Lower lobe of right lung (tissue), 2 donors: ENCODE measurements around the gene DMRTC2. TPM values are rescaled to one million over a fixed set of nuclear protein-coding genes. Genes with fewer than 3 reads are reported as not detected.
"Not testable (repeated sequence)": the region's sequence is repeated elsewhere in the genome, so short reads cannot be mapped to it uniquely, and the experiment has no call there.

Experiments
- ATAC-seq, 2 donors: fragments of 200-7000 bp; cut with Tn5 transposase; one replicate each; pipeline ENCODE4 v1.9.1; 2020 to 2022; ENCODE audit warnings: mild to moderate bottlenecking in 2 of 2, moderate library complexity in 2 of 2
- DNase-seq: peaks from one replicate; pipeline ENCODE4 v3.0.0-alpha.2; 2020
- H3K27ac ChIP-seq: fragments of 200-600 bp; one replicate; pipeline ENCODE4 v1.8.0; 2022
- H3K27me3 ChIP-seq: fragments of 200-600 bp; one replicate; pipeline ENCODE4 v1.8.0; 2022; ENCODE audit warnings: low read depth
- H3K36me3 ChIP-seq: fragments of 200-600 bp; one replicate; pipeline ENCODE4 v1.8.0; 2022; ENCODE audit warnings: mild to moderate bottlenecking
- H3K4me1 ChIP-seq: fragments of 200-600 bp; one replicate; pipeline ENCODE4 v1.8.0; 2022
- H3K4me3 ChIP-seq: fragments of 200-600 bp; one replicate; pipeline ENCODE4 v1.8.0; 2022; ENCODE audit warnings: mild to moderate bottlenecking
- H3K9me3 ChIP-seq: fragments of 200-600 bp; one replicate; pipeline ENCODE4 v1.8.0; 2022
- intact Hi-C: fragments of 100-400 bp; cut with DNase I; formaldehyde crosslinking; loops from one replicate; pipeline ENCODE4 v1.11.0; 2022
- total RNA-seq: library from RNA; stranded (reverse); fragmentation: NEBNext Ultra II Directional; extraction: Animal tissue kit (Norgen Biotek cat#: 25700); gene quantifications from one replicate; pipeline ENCODE4 v1.2.1, GENCODE V29; 2021
- TF ChIP-seq, protein P1 (sequence below): fragments of 200-600 bp; IDR thresholded peaks from one replicate; pipeline ENCODE4 v1.8.0; 2022; ENCODE audit warnings: antibody characterized with exemption, mild to moderate bottlenecking
- donor health status: DM: no; HTN: yes; CAD: no; lungs with severe emphysema.

The DMRTC2 gene
- total RNA-seq, 1 donor from 2014 or later: not detected

DNA sequence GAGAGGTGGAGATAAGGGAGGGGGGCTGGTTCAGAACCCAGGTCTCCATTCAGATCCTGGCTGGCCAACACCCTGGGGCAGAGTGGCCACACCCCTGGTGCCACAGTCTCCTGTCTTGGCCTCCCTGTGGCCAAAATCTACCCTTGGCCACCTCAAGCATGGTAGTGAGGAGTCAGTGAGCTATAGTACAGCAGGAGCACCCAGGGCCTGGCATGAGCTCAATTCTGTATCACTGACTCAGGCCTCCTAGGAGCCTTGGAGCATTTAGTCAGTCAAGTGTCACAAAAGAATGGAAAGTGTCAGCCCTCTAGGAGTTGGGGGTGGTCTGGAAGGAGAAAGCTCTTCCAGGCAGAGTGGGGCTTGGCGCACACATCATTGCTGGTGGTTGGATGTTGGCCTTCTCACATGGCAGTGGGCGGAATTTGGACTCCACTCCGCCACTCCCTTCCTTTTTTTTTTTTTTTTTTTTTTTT lies 25.6 kb downstream of the DMRTC2 start:
- peak in 1 of 2 donors; percentile 17 for ATAC-seq
- Histone ChIP-seq H3K4me3 (no peak overlapping the region), H3K27ac (peak overlapping the region; percentile 9), H3K27me3 (no peaks in the 10 kb centered on the region), H3K9me3 (no peaks in the 10 kb centered on the region), H3K36me3 (peaks cover 72% of the 10 kb centered on the region), H3K4me1 (peaks cover 77% of the 10 kb centered on the region)
- intact Hi-C loops: no loop called here
- TF ChIP-seq, protein P1, sequence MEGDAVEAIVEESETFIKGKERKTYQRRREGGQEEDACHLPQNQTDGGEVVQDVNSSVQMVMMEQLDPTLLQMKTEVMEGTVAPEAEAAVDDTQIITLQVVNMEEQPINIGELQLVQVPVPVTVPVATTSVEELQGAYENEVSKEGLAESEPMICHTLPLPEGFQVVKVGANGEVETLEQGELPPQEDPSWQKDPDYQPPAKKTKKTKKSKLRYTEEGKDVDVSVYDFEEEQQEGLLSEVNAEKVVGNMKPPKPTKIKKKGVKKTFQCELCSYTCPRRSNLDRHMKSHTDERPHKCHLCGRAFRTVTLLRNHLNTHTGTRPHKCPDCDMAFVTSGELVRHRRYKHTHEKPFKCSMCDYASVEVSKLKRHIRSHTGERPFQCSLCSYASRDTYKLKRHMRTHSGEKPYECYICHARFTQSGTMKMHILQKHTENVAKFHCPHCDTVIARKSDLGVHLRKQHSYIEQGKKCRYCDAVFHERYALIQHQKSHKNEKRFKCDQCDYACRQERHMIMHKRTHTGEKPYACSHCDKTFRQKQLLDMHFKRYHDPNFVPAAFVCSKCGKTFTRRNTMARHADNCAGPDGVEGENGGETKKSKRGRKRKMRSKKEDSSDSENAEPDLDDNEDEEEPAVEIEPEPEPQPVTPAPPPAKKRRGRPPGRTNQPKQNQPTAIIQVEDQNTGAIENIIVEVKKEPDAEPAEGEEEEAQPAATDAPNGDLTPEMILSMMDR: no peak
- DNase-seq: no peak

DNA sequence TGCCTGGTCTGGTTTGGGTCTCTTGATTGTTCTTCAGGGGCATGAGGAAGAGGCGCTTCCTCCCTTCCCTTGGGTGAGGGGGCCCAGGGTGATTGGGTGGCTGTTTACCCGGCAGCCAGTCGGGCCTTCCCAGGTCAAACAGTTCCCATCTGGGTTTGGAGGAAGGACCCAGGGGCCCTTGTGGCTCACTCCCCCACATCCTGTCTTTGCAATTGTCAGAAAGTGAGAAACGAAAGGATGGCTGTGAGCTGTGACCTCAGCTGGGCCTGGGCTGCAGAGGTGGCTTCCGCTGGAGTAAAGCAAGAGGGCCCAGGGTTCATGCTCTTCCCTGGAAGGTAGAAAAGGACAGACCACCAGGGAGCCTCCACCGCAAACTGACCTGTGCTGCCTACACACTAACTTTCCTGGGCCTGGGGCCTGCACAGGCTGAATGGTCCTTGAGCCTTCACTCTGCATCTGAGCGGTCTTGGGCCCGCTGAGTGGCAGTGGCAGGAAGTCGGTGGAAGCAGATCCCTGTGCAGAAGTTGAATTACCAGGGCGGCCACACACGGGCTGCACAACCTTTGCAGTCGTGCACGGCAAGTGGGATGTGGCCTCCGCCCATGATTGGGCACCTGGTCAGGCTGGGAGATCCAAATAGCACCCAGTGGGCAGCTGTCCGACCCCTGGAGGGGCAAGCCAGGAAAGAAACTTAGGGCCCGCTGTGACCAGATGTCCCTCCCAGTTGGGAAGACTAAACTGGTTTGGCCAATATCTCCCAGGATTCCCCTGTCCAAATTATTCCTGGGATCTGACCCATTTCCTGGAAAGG lies 26.9 kb downstream of the DMRTC2 start:
- Histone ChIP-seq H3K27ac (peak overlapping the region; percentile 58), H3K9me3 (no peaks in the 10 kb centered on the region), H3K4me3 (no peak overlapping the region), H3K36me3 (peaks cover 58% of the 10 kb centered on the region), H3K27me3 (no peaks in the 10 kb centered on the region), H3K4me1 (peaks cover 73% of the 10 kb centered on the region)
- TF ChIP-seq, protein P1: no peak
- ATAC-seq: peak; percentile 25 to 47
- intact Hi-C loops: no loop called here
- DNase-seq: peak; percentile 62

DNA sequence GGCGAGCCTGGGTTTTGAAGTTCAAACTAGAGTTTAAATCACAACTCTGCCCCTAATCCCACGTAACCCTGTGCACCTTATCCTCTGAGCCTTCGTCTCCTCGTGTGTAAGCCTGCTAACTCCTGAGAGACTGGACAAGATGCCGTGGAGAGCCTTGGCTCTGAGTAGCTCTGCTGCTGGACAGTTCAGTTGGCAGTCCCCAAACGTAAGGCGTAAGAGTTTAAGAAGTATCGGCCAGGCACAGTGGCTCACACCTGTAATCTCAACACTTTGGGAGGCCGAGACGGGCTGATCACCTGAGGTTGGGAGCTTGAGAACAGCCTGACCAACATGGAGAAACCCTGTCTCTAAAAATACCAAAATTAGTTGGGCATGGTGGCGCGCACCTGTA lies 27.5 kb downstream of the DMRTC2 start:
- intact Hi-C loops: no loop called here
- peak overlapping the region; percentile 58 for H3K27ac ChIP-seq
- ATAC-seq (no peak), DNase-seq (no peak)
- no peak overlapping the region for H3K4me3 ChIP-seq
- H3K4me1 ChIP-seq: peaks cover 72% of the 10 kb centered on the region
- TF ChIP-seq, protein P1: no peak
- H3K27me3 ChIP-seq: no peaks in the 10 kb centered on the region
- H3K9me3 ChIP-seq: no peaks in the 10 kb centered on the region
- H3K36me3 ChIP-seq: peaks cover 54% of the 10 kb centered on the region

DNA sequence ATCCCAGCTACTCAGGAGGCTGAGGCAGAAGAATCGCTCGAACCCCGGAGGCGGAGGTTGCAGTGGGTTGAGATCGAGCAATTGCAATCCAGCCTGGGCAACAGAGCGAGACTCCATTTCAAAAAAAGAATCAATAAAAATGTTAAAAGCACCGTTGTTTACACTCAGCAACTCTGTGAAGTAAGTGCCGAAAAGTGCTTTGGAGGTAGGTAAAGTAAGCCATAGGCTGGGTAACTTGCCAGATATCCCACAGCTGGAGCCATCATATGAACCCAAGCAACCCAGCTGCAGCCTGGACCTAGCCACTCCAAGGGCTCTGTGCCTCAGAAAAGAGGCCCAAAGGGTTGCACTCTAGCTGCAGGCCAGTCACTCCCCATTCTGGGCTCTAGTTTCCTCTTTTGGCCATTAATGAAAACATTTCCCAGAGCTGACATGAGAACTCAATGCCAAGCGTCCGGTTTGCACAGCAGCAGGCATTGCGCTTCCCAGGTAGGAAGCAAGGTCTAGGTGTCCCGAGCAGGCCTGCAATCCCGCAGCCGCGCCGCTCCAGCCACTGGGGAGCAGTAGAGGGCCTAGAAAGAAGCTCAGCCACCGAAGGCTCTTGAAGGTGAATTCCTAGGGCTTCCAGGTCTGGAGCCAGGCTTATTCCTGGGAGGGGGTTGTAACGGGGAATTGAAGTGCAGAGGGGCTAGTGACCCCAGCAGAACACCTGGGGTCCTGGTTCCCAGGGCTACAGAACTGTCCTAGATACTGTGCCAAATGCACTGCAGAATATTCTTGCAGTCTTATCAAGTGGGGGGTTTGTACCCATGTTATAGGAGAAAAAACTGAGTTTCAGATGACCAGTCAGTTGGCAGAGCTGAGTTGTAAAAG lies 28.2 kb downstream of the DMRTC2 start:
- H3K27me3 ChIP-seq: no peaks in the 10 kb centered on the region

DNA sequence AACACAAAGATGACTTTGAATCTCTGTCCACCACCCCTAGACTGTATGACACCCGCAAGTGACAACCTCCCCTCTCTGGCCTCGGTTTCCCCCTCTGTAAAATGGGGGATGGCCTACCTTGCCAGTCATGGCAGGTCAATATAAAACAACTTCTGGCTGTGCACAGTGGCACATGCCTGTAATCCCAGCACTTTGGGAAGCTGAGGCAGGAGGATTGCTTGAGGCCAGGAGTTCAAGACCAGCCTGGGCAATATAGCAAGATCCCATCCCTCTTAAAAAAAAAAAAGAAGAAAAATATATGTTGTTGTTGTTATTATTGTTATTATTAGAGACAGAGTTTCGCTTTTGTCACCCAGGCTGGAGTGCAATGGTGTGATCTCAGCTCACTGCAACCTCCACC lies 31.1 kb downstream of the DMRTC2 start:
- H3K4me1 ChIP-seq: peaks cover 38% of the 10 kb centered on the region
- intact Hi-C loops: not testable (repeated sequence)

More for the DNA sequence above, 28.2 kb downstream of the DMRTC2 start:
- TF ChIP-seq, protein P1: peak; percentile 81
- no peak overlapping the region for H3K4me3 ChIP-seq
- peak; percentile 87 for DNase-seq
- H3K9me3 ChIP-seq: no peaks in the 10 kb centered on the region
- peak; percentile 71 to 81 for ATAC-seq
- intact Hi-C loops: no loop called here
- no peak overlapping the region for H3K27ac ChIP-seq
- peaks cover 48% of the 10 kb centered on the region for H3K36me3 ChIP-seq
- peaks cover 66% of the 10 kb centered on the region for H3K4me1 ChIP-seq

More for the DNA sequence above, 31.1 kb downstream of the DMRTC2 start:
- not testable (repeated sequence) for ATAC-seq, H3K9me3 ChIP-seq, H3K4me3 ChIP-seq, H3K27me3 ChIP-seq
- DNase-seq: peak; percentile 2
- H3K36me3 ChIP-seq: peaks cover 18% of the 10 kb centered on the region
- H3K27ac ChIP-seq: peak overlapping the region; percentile 36
